HS-5 (cell line): Measurements from ENCODE around the gene GUCA1A.
"Not testable (repeated sequence)": the region's sequence is repeated elsewhere in the genome, so short reads cannot be mapped to it uniquely, and the experiment has no call there.

ENCODE experiments used
- DNase-seq: peaks from one replicate; pipeline ENCODE4 v3.0.0-alpha.2; 2012; ENCODE audit warnings: low read depth

The GUCA1A gene

DNA sequence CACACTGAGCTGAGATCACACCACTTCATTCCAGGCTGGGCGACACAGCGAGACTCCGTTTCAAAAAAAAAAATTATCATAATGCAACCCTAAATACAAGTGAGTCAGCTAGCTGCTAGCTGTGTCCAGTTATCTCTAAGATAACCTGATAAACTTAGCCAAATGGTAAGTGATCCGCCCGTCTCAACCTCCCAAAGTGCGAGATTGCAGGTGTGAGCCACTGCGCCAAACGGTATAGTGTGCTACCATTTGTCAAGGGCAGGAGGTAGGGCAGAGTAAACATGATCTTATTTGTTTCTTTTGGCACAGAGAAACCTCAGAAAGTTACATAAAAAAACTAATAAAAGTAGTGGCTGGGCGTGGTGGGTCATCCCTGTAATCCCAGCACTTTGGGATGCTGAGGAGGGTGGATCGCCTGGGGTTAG is 26.0 kb upstream of the GUCA1A start:
- no peak for DNase-seq

DNA sequence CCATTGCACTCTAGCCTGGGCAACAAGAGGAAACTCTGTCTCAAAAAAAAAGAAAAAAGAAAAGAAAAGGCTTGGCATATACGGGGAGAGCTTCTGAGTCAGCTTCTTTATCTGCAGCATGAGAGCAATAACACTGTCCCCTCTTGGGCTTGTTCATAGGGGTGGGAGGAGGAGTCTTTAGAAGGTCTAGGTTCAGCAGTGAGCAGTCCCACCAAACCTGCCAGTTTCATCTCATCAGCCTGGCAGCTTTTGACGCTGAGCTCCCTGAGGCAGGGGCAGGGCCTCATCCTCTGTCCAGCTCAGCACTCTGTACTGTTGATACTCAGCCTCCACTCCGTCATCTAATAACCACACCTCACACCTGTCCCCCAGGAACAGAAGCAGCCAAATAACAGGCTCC is 25.1 kb upstream of the GUCA1A start:
- DNase-seq: no peak

DNA sequence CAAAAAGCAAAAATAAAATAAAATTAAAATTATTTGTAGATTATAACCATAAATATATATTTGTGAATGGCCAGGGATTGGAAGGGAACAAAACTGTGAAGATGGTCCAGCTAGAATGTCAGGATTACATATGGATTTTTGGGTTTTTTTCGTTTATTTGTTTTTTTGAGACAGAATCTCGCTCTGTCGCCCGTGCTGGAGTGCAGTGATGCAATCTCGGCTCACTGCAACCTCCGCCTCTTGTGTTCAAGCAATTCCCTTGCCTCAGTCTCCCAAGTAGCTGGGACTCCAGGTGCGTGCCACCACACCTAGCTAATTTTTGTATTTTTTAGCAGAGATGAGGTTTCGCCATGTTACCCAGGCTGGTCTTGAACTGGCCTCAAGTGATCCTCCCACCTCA is 22.9 kb upstream of the GUCA1A start:
- DNase-seq: no peak

DNA sequence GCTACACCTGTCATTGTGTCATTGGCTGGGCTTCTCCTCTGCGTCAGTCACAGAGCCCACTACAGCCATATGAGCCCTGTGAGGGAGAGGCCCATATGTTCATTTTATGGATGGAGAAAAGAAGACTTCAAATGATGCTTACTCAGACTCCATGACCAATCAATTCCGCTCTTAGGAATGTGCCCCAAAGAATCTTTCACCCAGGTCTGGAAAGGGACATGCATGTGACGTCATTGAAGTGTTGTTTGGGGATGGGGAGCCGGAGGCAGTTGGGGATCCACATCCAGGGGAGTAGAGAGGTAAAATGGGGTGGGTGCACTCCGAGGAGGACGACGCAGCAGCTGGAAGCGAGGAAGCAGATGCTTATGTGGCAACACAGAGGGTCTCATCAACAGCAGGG is 21.1 kb upstream of the GUCA1A start:
- no peak for DNase-seq

DNA sequence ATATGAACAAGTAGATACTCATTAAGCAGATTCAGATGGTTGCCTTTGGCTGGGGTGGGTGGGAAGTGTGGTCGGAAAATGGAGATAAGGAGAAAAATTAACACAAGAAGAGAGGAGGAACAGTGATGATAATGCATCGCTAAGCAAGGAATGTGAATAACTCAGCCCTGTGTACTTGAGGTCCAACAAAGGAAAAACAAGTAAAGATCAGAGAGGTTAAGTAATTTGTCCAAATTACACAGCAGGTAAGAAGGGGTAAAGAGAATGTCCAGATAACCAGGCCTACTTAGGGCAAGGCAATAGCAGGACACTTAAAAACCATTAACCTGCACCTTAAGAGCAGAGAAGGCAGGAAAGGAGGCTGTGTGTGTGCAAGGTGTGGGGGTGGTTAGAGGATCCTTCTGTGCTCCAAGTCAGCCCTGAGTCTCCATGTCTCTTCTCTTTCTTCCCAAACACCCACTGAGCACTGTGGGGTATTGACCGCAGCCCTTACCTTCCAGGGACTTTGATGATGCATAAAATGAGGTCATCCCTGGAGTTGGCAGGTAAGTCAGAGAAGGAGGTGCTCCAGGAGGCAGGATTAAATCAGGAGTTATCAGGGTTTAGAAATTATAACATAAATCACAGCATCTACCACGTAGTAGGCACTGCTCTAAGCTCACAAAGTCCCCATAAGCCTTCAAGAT is 20.5 kb upstream of the GUCA1A start:
- not testable (repeated sequence) for DNase-seq

DNA sequence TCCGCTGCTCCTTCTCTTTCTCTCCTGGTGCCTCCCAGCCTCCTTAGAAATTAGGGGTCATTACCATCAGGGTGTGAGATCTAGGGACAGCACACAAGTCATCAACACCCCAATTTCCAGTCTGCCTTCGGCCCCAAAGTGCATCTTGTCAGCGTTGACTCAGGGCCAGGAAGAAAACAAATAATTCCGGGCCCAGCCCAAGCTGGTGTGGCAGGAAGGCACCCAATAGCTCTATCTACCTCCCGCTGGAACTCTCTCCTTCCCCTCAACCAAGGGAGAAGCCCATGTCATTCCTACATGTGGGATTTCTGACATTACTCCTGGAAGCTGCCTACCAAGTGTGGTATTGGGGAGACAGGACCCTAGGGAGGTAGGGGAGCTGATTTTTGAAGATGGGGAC is 19.2 kb upstream of the GUCA1A start:
- no peak for DNase-seq

DNA sequence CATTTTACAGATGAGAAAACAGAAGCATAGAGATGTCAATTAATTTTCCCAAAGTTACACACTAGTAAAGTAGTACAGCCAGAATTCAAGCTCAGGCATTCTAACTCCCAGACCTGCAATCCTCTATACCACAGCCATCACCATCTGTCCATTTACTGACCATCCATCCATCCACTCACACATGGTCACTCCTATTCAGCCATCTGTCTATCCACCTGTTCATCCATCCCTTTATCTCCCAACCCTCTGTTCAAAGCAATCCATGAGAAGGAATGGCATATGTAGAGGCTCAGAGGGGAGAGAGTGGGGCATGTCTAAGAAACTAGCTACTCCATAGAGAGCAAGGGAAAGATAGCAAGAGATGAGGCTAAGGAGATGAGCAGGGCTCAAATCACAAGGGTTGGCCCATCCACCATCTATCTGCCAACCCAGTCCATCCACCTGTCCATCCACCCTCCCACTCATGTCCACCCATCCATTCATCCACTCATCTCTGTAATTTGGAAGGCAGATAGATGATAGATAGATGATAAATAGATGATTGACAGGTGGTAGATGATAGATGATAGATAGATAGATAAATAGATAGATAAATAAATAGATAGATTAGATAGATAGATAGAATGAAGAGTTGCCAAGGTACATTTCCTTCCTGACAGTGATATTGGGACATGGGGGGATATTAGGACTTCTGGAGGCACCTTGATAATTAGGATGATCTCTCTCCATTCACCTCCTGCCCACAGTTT is 18.5 kb upstream of the GUCA1A start:
- DNase-seq: no peak

DNA sequence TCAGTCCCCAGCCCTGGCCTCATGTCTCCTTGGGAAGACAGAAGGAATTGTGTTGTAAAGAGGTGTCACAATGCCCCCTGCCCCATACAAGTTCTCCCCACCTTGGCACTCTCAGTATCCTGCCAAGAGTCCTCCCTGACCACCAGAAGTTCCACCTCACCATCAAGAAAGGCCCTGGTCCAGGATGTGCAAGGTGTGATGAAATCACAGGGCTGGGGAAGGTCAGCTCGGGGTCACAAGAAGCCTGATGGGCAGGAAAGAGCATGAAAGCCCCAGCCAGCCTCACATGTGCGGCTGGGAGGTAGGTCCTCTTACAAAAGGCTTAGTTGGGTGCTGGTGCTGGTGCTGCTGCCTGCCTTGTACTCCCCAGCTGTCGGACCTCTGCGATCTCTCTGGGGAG is 17.9 kb upstream of the GUCA1A start:
- no peak for DNase-seq

DNA sequence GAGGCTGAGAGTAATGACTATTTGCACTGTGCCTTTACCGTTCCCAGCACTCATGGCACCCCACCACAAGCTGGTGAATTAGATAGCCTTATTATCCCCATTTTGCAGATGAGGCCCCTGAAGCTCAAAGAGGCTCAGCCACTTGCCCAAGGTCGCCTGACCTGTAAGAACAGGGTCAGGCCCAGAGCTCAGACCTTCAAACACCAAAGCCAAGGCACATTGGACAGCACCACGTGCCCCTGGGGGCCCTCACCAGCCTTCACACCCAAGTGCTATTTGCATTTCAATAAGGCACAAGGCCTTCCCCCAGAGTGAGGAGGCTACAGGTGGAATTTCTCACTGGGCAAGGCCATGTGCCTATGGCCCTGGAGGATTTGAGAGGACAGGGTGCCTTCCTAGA is 16.5 kb upstream of the GUCA1A start:
- no peak for DNase-seq

DNA sequence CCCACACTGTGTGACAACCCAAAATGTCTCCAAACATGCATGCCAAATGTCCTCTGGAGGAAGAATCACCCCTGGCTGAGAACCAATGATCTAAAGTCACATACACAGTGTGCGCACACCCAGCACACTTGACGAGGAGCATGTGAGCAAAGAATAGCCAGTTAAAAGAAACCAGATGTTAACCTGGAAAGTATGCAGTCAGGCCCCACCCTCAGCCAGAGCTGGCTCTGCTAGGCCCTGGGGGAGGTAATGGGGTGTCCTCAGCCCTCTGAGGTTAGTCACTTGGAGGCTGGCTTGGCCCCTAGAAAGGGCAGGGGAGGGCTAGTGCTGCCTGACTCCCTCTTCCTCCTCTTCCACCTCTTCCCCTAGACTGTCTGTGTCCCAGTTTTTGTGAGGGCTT is 15.2 kb upstream of the GUCA1A start:
- no peak for DNase-seq

DNA sequence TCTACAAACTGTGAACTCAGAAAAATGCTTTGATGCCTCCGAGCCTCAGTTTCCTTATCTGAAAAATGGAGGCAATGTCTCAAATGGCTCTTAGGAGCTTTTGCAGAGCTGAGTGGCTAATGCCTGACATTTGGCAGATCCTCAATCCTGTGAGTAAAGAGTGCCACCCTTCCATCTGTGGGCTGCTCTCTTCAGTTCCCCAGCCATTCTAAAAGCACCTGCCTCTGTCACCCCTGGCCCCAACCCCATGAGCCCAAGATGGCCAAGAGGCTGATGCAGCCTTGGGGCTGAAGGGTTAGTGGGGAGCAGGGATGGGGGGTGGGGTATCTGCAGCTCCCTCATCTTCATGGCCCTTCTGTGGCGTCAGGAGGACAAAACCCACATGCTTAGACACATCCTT is 14.5 kb upstream of the GUCA1A start:
- DNase-seq: no peak

DNA sequence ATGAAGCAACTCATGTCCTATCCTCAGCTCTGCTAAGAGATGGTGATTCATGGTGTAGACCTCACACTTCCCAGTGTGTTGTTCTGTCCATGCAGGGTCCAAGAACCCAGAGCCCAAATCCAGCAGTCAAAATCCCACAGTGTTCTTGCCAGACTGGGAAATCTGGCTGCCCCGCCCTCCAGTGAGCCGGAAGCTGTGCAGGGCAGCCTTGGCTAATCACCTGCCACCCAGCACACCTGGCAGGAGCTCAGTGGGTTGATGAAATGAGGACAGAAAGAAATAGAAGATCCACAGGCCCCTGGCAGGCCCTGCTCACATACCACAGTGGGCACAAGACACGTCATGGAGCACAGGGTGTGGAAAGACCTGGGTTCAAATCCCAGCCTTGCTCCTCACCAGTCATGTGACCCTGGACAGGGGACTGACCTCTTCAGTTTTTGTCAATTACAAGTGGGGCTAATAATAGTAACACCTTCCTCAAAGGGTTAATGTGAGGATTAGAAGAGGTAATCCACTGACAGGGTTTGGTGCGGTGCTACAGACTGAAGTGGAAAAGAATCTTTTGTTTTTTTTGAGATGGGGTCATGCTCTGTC is 13.6 kb upstream of the GUCA1A start:
- no peak for DNase-seq

DNA sequence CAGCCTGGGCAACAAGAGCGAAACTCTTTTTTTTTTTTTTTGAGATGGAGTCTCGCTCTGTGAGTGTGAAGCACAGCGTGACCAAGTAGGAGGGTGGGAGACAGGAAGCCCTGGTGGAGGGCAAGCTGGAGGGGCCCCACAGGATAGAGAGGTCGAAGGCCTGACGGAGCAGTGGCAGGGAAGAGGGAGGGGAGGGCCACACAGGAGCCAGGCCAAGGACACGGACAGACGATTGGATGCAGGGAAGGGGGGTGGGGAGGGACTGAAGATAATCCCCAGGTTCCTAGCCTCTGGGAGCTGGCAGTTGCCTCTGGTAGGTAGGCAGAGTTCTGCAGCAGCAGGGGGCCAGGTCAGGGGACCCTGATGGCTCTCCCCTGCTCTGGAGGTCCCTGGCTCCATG is 10.8 kb upstream of the GUCA1A start:
- DNase-seq: no peak

DNA sequence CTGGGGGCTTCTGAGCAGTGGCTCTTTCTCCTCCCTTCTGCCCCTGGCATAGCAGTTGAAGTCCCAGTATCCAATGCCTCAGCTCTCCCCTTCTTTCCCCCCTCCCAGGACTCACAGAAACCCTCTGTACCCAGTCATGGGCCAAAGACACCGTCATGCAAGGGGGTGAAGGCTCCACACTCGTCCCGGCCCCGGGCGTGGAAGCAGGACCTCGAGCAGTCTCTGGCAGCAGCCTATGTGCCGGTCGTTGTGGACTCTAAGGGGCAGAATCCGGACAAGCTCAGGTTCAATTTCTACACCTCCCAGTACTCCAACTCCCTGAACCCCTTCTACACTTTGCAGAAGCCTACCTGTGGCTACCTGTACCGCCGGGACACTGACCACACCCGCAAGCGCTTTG is 10.4 kb upstream of the GUCA1A start:
- DNase-seq: no peak

DNA sequence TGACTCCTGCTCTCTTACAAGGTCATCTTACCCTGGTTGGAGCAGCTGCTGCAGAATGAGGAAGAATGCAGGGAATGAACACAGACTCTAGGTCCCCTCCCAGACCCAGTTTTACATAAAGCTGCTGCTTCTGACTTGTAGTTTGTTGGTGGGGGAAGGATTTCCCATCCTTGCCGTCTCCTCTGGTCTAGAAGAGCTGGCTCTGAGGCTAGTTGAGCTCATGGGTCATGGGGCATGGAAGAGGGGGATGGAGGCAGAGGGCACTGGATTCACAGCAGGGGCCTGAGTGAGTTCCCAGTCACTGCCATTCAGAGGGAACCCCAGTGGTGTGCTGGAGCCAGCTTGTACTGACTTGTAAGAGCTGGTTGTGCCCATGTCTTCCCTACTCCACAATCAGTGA is 9.2 kb upstream of the GUCA1A start:
- DNase-seq: no peak

DNA sequence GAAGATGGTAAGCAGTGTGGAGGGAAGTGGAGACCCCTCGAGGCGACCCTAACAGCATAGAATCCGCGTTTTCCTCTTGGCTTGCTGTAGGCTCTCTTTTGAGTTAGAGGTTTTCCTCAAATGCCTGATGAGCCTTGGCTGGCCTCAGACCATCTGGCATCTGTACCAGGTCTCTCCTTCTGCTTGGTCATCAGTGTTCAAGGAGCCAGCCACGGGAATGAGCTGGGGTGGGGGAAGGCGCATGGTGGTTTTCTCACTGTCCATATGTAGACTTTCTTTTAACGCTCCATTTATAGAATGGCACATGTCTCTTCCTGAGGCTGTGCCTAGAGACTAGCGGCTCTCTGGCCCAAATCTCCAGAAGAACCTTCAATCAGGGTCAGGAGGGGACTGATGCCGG is 8.1 kb upstream of the GUCA1A start:
- no peak for DNase-seq

DNA sequence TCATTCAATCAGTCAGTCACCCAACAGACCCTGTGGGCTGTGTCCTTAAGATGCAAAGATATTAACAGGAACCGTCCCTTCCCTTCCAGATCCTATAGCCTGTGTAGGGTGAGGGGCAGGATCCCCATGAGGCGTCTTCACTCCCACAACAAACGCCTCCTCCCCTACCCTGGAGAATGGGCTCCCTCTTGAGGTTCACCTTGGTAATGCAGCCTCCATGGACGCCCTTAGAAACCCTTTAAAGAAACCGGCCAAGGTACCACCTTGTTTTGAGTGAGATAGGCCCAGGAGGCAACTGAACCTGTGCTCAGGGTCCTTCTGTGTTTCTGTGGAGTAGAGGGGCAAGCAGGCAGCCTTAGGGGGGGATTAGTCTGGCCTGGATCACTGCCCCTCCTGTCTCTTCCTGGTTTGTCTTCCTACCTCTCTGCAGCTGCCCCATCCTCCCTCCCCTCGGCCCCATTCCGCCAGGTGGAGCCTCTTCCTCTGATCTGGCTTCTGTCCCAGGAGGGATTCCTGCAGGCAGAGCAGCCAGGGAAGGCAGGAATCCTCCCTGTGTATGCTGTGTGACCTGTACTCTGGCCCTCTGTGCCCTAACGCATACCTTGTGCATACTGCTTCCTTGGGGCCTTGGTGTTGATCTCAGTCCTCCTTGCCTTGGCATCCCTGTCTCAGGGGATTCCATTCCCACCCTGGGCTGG is 6.6 kb upstream of the GUCA1A start:
- DNase-seq: no peak

DNA sequence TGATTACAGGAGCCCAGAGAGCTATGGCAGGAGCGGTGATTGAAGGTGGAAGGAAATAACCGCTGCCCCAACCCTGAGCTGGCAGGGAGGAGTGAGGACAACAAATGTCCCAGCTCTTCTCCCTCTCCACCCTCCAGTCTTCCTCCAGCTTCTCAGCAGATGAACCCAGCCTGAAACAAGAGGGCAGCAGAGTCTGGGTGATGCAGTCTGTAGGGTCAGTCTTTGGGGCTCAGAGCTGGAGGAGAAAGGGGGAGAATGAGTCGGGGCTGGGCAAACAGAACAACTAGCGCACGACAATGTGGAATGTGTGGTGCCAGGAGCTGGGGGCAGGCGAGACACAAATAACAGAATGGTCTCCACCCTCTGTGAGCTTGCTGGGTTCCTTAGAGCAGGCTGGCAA is 4.5 kb upstream of the GUCA1A start:
- no peak for DNase-seq

DNA sequence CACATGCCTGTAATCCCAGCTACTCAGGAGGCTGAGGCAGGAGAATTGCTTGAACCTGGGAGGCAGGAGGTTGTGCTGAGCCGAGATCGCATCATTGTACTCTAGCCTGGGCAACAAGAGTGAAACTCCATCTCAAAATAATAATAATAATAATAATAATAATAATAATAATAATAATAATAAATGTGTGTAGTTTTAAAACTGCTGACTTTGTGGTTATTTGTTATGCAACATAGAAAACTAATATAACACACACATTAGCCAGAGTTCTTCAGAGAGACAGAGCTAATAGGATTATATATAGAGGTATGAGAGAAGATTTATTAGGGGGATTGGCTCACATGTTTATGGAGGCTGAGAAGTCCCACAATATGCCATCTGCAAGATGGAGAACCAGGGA is 3.4 kb upstream of the GUCA1A start:
- not testable (repeated sequence) for DNase-seq

DNA sequence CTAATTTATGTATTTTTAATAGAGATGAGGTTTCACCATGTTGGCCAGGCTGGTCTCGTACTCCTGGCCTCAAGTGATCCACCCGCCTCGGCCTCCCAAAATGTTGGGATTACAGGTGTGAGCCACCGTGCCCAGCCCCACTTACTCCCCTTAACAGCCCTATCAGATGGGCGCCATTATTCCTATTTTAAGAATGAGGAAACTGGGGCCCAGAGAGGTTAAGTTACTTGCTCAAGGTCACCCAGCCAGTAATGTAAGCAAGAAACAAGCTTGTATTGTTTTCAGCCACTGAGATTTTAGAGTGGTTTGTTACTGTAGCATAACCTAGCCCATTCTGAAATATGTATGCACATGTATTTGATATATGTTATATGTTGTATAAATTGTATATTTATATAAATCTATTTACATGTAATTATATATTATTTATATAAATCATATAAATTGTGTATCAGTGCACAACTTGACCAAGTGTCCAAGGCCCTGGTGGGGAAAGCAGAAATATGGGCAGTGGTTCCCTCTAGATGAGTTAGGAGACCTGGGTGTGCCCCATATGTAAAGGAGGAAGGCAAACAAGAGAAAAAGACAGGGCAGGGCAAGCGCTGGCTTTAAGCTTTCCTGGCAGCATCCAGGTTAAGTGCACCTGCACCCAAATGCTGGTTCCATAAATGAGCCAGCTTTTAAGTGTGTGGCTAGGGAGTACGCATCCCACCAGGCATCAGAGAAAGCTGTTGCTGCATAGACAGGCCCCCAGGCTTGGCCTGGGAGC is 1.2 kb upstream of the GUCA1A start:
- no peak for DNase-seq

DNA sequence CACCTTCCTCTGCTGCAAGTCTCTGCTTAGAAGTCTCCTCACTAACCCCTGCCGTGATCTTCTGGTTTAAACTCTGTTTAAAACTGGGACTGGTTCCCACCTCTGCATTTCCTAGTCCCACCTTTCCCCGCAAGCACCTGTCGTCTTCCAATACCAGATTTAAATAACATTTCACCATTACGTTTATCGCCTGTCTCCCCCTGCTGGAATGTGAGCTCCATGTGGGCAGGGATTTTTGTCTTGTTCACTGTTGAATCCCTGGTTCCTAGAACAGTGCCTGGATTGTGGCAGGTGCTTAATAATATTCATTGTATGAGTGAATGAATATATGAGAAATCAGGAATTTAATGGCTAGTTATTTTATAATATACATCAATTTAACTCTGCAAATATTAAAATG is 2.7 kb downstream of the GUCA1A start:
- no peak for DNase-seq

DNA sequence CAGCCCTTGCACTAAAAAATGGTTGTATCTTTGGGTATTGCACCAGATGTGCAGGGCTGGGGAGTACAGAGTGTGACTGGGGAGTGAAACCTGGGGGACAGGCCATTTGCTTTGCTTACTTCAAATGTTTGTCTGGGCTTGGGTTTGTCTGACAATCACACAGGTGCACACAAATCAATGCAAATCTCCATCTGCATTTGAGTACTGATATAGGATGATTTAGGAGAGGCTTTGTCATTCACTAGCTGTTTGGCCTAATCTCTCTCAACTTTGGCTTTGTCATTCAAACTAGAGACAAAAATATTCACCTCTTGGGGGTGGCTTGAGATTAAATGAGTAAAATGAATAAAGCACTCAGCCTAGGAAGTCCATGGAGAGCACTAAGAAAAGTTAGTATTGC is 3.8 kb downstream of the GUCA1A start:
- DNase-seq: no peak
